Mesodermal cell (in vitro differentiated cells): ENCODE measurements around the gene PGPEP1.
"Not testable (repeated sequence)": the region's sequence is repeated elsewhere in the genome, so short reads cannot be mapped to it uniquely, and the experiment has no call there.

Experiments
- H3K27ac ChIP-seq: 2 replicates; pipeline ENCODE4 v1.7.0; 2013; ENCODE audit warnings: mild to moderate bottlenecking, low read depth, low read length, moderate library complexity; ENCODE audit not compliant: severe bottlenecking
- H3K36me3 ChIP-seq: 2 replicates; pipeline ENCODE4 v1.7.1; 2013; ENCODE audit warnings: mild to moderate bottlenecking, low read length, moderate library complexity; ENCODE audit not compliant: control insufficient read depth, insufficient read depth
- H3K4me1 ChIP-seq: one replicate; pipeline ENCODE4 v1.7.1; 2013; ENCODE audit warnings: mild to moderate bottlenecking, low read length; ENCODE audit not compliant: insufficient read depth, control insufficient read depth, poor library complexity, severe bottlenecking
- H3K4me3 ChIP-seq: 2 replicates; pipeline ENCODE4 v1.7.0; 2013; ENCODE audit warnings: low read length, control low read depth, mild to moderate bottlenecking; ENCODE audit not compliant: insufficient read depth, poor library complexity, severe bottlenecking; ENCODE audit errors: extremely low read depth
- H3K9me3 ChIP-seq: 2 replicates; pipeline ENCODE4 v1.7.1; 2013; ENCODE audit warnings: mild to moderate bottlenecking, low read length, moderate library complexity; ENCODE audit not compliant: control insufficient read depth
- WGBS, 2 experiments: methylation state at CpG; one replicate each; pipeline ENCODE4 v1.1.5; 2013; ENCODE audit warnings: missing lambda C conversion rate in 2 of 2; ENCODE audit not compliant: insufficient coverage in 2 of 2; 5-methylcytosine and 5-hydroxymethylcytosine counted together

Gene PGPEP1

DNA sequence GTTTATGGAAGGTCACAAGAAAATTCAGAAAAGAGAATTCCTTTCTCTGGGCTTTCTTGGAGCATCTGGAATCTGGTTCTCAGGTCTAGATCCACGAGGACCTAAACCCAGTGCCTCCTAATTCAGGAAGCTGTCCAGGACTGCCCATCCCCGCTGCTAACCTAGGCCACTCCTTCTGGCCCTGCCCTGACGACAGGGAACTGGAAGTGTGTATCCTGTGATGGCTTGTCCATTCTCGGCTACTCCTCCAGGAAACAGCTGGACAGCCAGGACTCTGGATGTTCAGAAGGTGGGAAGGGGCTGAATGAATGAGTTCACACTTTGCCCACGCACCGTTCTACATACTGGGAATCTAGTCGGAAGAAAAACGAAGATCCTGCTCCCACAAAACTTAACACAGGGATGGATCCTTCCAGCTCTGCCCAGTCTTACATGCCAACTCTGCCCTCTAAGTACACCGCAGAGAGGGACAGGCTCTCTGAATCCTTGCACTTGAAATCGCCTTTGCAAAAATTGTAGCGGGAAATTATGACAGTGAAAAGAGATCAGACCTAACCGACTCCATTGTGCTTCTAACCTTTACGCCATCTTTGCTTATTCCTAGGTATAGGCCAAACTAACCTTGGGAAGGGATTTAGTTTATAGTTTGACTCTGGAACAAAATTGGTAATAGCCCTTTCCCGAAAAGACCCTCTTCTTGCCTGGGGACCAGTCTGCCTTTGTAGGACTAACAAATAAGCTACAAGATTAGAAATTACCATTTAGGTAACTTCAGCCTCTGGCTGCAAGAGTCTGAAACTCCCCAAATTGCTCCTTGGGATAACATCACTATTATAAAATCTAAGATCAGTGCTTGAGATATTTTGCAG, 19.3 kb upstream of the PGPEP1 start:
- Histone ChIP-seq H3K27ac (peak overlapping the region; percentile 86), H3K4me1 (peaks cover 24% of the 10 kb centered on the region), H3K9me3 (no peaks in the 10 kb centered on the region), H3K4me3 (peak overlapping the region; percentile 1), H3K36me3 (peaks cover 22% of the 10 kb centered on the region)
- WGBS, 2 experiments, result 83 to 84% methylated on average over 13 of the region's 14 CpGs

- H3K36me3 ChIP-seq, result peaks cover 22% of the 10 kb centered on the region
- peak overlapping the region; percentile 68 for H3K4me3 ChIP-seq
- peak overlapping the region; percentile 86 for H3K27ac ChIP-seq
- no peaks in the 10 kb centered on the region for H3K9me3 ChIP-seq
- WGBS, 2 experiments, result 67 to 70% methylated on average over 5 to 9 of the region's 9 CpGs
- peaks cover 24% of the 10 kb centered on the region for H3K4me1 ChIP-seq
Observed at GRCh38 chr19:18321734-18322102, 18.7 kb upstream of the PGPEP1 start.

- Histone ChIP-seq H3K9me3 (no peaks in the 10 kb centered on the region), H3K36me3 (peaks cover 22% of the 10 kb centered on the region), H3K4me3 (peak overlapping the region; percentile 68), H3K4me1 (peaks cover 24% of the 10 kb centered on the region), H3K27ac (peak overlapping the region; percentile 86)
- WGBS, 2 experiments, result 2 to 10% methylated on average over 6 to 7 of the region's 7 CpGs
Observed at GRCh38 chr19:18322318-18322758, 18.1 kb upstream of the PGPEP1 start.

GRCh38 chr19:18322759-18323460, 17.5 kb upstream of the PGPEP1 start, which contains the start of gene LSM4:
LSM4 (minus strand) TSS chr19:18323076; CDS start chr19:18323020, 56 bp downstream.
- Histone ChIP-seq H3K27ac (peak within 1 kb of the TSS; percentile 94), H3K36me3 (peaks cover 18% of the 10 kb centered on the region), H3K9me3 (no peaks in the 10 kb centered on the region), H3K4me1 (peaks cover 22% of the 10 kb centered on the region), H3K4me3 (peak within 1 kb of the TSS; percentile 68)
- 0% methylated on average over 61 to 67 of the region's 75 CpGs for WGBS, 2 experiments

GRCh38 chr19:18324373-18324731, 16.0 kb upstream of the PGPEP1 start:
- WGBS, 2 experiments, result 84 to 92% methylated on average over 2 to 3 of the region's 6 CpGs
- H3K27ac ChIP-seq, H3K9me3 ChIP-seq, H3K4me3 ChIP-seq: not testable (repeated sequence)
- Histone ChIP-seq H3K36me3 (peaks cover 17% of the 10 kb centered on the region), H3K4me1 (peaks cover 22% of the 10 kb centered on the region)

DNA sequence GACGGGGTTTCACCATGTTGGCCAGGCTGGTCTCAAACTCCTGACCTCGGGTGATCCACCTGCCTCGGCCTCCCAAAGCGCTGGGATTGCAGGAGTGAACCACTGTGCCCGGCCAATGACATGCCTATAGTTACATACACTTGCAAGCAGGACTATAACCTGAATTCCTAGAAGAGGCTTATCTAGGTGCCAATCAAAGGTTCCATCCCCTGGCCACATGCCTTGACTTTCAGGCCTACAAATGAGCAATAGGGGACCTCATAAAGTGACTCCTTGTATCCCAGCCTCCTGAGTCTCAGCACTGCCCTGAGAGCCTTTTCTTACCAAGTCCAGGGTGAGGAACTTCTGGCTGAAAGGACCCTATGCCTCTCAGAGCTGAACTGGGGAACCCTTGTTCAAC, 13.6 kb upstream of the PGPEP1 start:
- H3K27ac ChIP-seq, result no peak overlapping the region
- peaks cover 13% of the 10 kb centered on the region for H3K4me1 ChIP-seq
- no peaks in the 10 kb centered on the region for H3K36me3 ChIP-seq
- H3K9me3 ChIP-seq, result no peaks in the 10 kb centered on the region
- 89 to 90% methylated on average over 4 of the region's 5 CpGs for WGBS, 2 experiments
- no peak overlapping the region for H3K4me3 ChIP-seq

DNA sequence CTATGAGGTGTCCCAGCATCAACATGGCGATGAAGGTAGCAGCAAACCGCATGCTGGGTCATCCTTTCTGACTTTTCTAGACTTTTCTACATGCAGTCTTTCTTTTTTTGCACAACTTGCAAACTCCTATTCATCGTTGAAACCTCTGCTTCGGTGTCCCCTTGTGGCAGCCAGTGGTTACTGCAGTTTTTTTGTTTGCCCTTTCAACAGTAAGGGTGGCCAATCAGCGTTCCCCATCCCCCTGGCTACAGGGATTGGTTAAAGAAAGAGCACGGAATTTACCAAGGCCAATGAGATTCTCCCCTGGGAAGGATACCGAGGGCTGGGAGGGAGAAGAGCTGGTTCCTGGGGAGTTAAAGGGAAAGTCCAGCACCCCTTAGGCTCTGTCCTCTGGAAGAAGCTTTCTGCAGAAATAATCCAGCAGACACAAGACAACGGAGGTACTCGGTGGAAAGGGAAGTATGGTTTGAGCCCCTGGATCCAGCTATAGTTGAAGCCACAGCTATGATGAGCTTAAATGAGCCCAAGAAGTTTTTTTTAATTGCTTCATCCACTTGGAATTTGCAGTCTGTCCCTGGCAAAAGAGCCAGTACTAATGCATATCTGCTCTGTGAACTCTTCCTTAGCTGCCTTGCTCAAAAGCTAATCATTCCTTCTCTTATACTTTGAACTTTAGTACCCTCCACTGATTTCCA, 11.9 kb upstream of the PGPEP1 start:
- 4 to 11% methylated on average over 6 to 7 of the region's 9 CpGs for WGBS, 2 experiments
- Histone ChIP-seq H3K4me1 (peaks cover 18% of the 10 kb centered on the region), H3K27ac (peak overlapping the region; percentile 51), H3K9me3 (no peaks in the 10 kb centered on the region), H3K36me3 (no peaks in the 10 kb centered on the region), H3K4me3 (peak overlapping the region; percentile 18)

DNA sequence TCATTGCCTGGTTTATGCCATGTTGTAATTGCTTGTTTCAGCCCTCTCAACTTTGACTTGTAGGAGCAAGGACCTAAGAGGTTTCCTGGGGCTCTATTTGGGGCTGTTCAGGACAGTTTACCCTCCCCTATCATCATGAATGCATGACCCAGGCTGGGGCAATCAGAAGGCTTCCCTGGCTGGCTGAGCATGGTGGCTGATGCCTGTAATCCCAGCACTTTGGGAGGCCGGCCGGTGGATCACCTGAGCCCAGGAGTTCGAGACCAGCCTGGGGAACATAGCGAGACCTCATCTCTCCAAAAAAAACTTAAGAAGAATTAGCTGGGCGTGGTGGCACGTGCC, 11.4 kb upstream of the PGPEP1 start:
- peaks cover 15% of the 10 kb centered on the region for H3K4me1 ChIP-seq
- WGBS, 2 experiments, result 87 to 96% methylated on average over 6 of the region's 6 CpGs
- H3K36me3 ChIP-seq, result no peaks in the 10 kb centered on the region
- H3K27ac ChIP-seq, result peak overlapping the region; percentile 51
- no peaks in the 10 kb centered on the region for H3K9me3 ChIP-seq
- peak overlapping the region; percentile 18 for H3K4me3 ChIP-seq

- H3K4me1 ChIP-seq, result peaks cover 14% of the 10 kb centered on the region
- H3K9me3 ChIP-seq, result no peaks in the 10 kb centered on the region
- no peaks in the 10 kb centered on the region for H3K36me3 ChIP-seq
- H3K27ac ChIP-seq, result no peak overlapping the region
- WGBS, 2 experiments, result 85 to 89% methylated on average over 6 to 7 of the region's 9 CpGs
- no peak overlapping the region for H3K4me3 ChIP-seq
Observed at GRCh38 chr19:18330868-18331267, 9.5 kb upstream of the PGPEP1 start.

GRCh38 chr19:18332917-18333530, 7.4 kb upstream of the PGPEP1 start:
- 88 to 89% methylated on average over 13 of the region's 15 CpGs for WGBS, 2 experiments
- H3K27ac ChIP-seq, result no peak overlapping the region
- no peaks in the 10 kb centered on the region for H3K36me3 ChIP-seq
- no peaks in the 10 kb centered on the region for H3K9me3 ChIP-seq
- H3K4me3 ChIP-seq, result no peak overlapping the region
- peaks cover 14% of the 10 kb centered on the region for H3K4me1 ChIP-seq
